Muscle layer of colon (tissue), 2 donors: ENCODE data around the gene SLC12A7.

Source experiments
- H3K27ac ChIP-seq: one replicate; pipeline ENCODE4 v1.7.0; 2013; ENCODE audit warnings: low read depth, mild to moderate bottlenecking, low read length, moderate library complexity
- H3K27me3 ChIP-seq, 2 donors: one replicate each; pipeline ENCODE4 v1.7.0; 2013; ENCODE audit warnings: low read length in 2 of 2, mild to moderate bottlenecking in 2 of 2; ENCODE audit not compliant: insufficient read depth in 2 of 2, control insufficient read depth in 1 of 2
- H3K36me3 ChIP-seq: one replicate; pipeline ENCODE4 v1.7.0; 2013; ENCODE audit warnings: mild to moderate bottlenecking, low read length; ENCODE audit not compliant: insufficient read depth
- H3K4me1 ChIP-seq: one replicate; pipeline ENCODE4 v1.7.0; 2013; ENCODE audit warnings: mild to moderate bottlenecking, low read length; ENCODE audit not compliant: insufficient read depth
- H3K4me3 ChIP-seq, 2 donors: one replicate each; pipeline ENCODE4 v1.7.0; 2013; ENCODE audit warnings: low read length in 2 of 2, low read depth in 1 of 2, mild to moderate bottlenecking in 1 of 2, moderate library complexity in 1 of 2
- H3K9ac ChIP-seq: one replicate; pipeline ENCODE4 v1.7.0; 2013; ENCODE audit warnings: low read length
- H3K9me3 ChIP-seq: one replicate; pipeline ENCODE4 v1.7.0; 2013; ENCODE audit warnings: mild to moderate bottlenecking, low read length
- donor health status: abdominal sarcoma.
- donor health status: Adenocarcinoma of cecum.

Gene SLC12A7

GRCh38 chr5:1121891-1122290, 10.0 kb upstream of the SLC12A7 start:
- Histone ChIP-seq H3K9ac (no peak overlapping the region), H3K36me3 (no peaks in the 10 kb centered on the region), H3K27ac (no peak overlapping the region), H3K27me3 (no peaks in the 10 kb centered on the region), H3K4me1 (peaks cover 10% of the 10 kb centered on the region), H3K9me3 (no peaks in the 10 kb centered on the region), H3K4me3 (no peak overlapping the region)

DNA sequence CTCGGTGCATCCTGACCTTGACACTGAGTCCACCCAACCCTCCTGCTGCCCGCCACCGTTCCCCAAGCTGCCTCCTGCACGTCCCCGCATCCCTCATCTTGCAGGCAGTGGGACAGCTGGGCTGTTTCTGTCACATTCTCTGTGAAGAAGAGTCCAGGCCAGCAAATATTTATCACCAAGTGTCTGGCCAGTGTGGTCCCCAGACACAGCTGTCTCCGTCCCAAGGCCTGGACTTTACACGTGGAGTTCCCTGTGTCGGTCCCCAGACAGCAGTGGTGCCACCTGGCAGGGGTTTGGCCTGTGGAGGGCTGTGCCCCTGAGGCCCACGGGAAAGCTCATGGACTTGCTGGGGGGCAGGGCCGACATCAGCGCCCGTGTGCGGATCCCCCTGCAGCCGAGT, 9.2 kb upstream of the SLC12A7 start:
- Histone ChIP-seq H3K36me3 (no peaks in the 10 kb centered on the region), H3K4me1 (peaks cover 10% of the 10 kb centered on the region), H3K9ac (no peak overlapping the region), H3K27me3 (no peaks in the 10 kb centered on the region), H3K27ac (no peak overlapping the region), H3K4me3 (no peak overlapping the region), H3K9me3 (no peaks in the 10 kb centered on the region)

DNA sequence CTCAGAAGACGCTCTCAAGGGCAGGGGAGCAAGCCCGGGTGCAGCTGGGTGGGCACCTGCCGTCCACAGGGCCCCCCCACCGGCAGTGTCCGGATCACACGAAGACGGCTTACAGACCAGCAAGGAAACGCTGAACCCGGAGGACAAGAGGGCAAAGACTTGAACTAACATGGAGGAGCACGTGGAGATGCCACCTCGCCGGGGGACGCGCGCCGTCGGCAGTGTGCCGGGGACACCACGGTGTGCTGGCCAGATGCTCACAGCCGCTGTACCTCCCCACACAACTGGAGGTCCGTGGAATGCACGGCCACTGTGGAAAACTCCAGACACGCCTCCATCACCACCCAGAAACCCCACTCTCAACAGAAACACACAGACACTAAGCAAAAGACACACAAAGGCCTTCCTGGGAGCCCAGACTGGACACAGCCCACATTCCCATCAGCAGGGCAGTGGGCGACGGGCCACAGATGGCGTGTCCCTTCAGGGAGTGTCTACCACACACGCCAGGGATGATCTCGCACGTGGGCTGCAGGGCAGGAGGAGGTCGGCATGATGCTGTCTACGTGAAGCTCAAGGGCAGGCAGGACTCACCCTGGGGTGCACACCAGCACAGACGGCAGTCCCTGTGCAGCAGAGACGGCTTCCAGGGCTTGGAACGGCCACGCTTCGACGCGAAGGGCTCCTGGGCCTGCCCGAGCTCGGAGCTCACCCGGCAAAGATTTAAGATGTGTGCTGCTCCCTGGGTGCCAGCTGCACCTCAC, 8.6 kb upstream of the SLC12A7 start:
- Histone ChIP-seq H3K27me3 (no peaks in the 10 kb centered on the region), H3K9ac (no peak overlapping the region), H3K36me3 (no peaks in the 10 kb centered on the region), H3K4me1 (peaks cover 10% of the 10 kb centered on the region), H3K4me3 (no peak overlapping the region), H3K9me3 (no peaks in the 10 kb centered on the region), H3K27ac (no peak overlapping the region)

- Histone ChIP-seq H3K9ac (no peak overlapping the region), H3K4me1 (peaks cover 10% of the 10 kb centered on the region), H3K27ac (no peak overlapping the region)
These were observed 7.5 kb upstream of the SLC12A7 start for GRCh38 chr5:1119312-1119831.

GRCh38 chr5:1118738-1119137, 6.9 kb upstream of the SLC12A7 start:
- H3K4me1 ChIP-seq = peaks cover 10% of the 10 kb centered on the region
- no peaks in the 10 kb centered on the region for H3K27me3 ChIP-seq
- H3K27ac ChIP-seq = no peak overlapping the region
- no peak overlapping the region for H3K4me3 ChIP-seq
- H3K9me3 ChIP-seq = no peaks in the 10 kb centered on the region
- H3K9ac ChIP-seq = no peak overlapping the region
- no peaks in the 10 kb centered on the region for H3K36me3 ChIP-seq

More at GRCh38 chr5:1119312-1119831, 7.5 kb upstream of the SLC12A7 start:
- no peak overlapping the region for H3K4me3 ChIP-seq
- H3K9me3 ChIP-seq = no peaks in the 10 kb centered on the region
- H3K27me3 ChIP-seq = no peaks in the 10 kb centered on the region
- no peaks in the 10 kb centered on the region for H3K36me3 ChIP-seq

- H3K27ac ChIP-seq = no peak overlapping the region
- no peaks in the 10 kb centered on the region for H3K36me3 ChIP-seq
- H3K9me3 ChIP-seq = no peaks in the 10 kb centered on the region
- H3K4me1 ChIP-seq = peaks cover 10% of the 10 kb centered on the region
- H3K27me3 ChIP-seq = no peaks in the 10 kb centered on the region
- H3K4me3 ChIP-seq = no peak overlapping the region
- H3K9ac ChIP-seq = no peak overlapping the region
These were observed 6.4 kb upstream of the SLC12A7 start for GRCh38 chr5:1118231-1118698.

DNA sequence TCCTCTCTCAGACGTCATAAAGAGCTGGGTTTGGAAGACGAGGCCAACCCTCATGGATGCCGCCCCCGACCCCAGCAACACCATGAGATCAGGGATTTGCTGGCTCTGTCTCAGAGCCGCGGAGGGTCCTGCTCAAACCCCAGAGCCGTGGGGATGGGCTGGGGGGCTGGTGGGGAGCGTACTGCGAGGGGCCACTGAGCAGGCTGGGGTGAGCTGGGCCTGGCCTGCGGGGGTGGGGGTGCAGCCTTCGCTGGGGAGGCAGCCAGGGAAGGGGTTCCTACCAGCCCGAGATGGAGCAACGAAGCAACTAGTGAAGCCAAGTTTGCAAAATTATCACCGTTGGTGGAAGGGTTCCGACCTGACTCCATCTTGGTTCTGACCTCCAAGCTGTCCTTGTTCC, 5.1 kb upstream of the SLC12A7 start:
- H3K4me1 ChIP-seq = peaks cover 10% of the 10 kb centered on the region
- no peak overlapping the region for H3K27ac ChIP-seq
- H3K36me3 ChIP-seq = no peaks in the 10 kb centered on the region
- no peaks in the 10 kb centered on the region for H3K27me3 ChIP-seq
- H3K9ac ChIP-seq = no peak overlapping the region
- no peak overlapping the region for H3K4me3 ChIP-seq
- H3K9me3 ChIP-seq = no peaks in the 10 kb centered on the region

- Histone ChIP-seq H3K4me1 (peaks cover 10% of the 10 kb centered on the region), H3K27me3 (no peaks in the 10 kb centered on the region), H3K9me3 (no peaks in the 10 kb centered on the region), H3K36me3 (no peaks in the 10 kb centered on the region), H3K27ac (no peak overlapping the region), H3K9ac (no peak overlapping the region), H3K4me3 (no peak overlapping the region)
These were observed 4.4 kb upstream of the SLC12A7 start for GRCh38 chr5:1116109-1116740.

DNA sequence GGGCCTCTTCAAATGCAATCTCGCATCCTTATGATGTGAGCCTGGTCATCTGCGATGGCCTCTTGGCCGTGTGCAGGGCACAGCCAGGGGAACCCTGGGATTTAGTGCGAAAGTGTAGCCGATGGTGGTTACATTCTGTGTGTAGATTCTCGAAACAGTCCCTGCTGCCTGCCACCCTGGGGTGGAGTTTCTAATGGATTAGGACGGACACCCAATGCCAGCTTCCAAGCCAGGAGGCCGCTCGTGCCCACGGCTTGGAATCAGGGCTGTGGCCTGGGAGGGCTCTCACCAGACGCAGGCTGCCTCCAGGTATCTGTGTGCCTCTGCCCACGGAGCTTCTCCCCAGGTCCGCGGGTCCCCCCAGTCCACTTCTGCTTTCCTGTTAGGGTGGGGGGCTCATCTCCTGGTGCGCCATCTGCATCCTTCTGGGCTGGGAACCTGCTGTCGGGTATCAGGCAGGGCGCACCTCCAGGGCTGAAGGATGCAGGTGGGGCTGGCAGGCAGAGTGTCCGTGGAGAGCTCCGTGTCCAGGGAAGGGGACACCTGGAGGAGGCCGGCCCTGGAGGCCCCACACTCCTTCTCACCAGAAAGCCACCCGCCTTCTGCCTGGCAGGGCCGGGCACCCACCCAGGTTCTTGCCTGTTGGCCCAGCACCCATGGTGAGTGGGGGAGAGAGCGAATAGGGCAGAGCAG, 3.4 kb upstream of the SLC12A7 start:
- no peaks in the 10 kb centered on the region for H3K9me3 ChIP-seq
- H3K27ac ChIP-seq = no peak overlapping the region
- H3K4me3 ChIP-seq = no peak overlapping the region
- no peak overlapping the region for H3K9ac ChIP-seq
- no peaks in the 10 kb centered on the region for H3K36me3 ChIP-seq
- H3K27me3 ChIP-seq = no peaks in the 10 kb centered on the region
- H3K4me1 ChIP-seq = peaks cover 16% of the 10 kb centered on the region

DNA sequence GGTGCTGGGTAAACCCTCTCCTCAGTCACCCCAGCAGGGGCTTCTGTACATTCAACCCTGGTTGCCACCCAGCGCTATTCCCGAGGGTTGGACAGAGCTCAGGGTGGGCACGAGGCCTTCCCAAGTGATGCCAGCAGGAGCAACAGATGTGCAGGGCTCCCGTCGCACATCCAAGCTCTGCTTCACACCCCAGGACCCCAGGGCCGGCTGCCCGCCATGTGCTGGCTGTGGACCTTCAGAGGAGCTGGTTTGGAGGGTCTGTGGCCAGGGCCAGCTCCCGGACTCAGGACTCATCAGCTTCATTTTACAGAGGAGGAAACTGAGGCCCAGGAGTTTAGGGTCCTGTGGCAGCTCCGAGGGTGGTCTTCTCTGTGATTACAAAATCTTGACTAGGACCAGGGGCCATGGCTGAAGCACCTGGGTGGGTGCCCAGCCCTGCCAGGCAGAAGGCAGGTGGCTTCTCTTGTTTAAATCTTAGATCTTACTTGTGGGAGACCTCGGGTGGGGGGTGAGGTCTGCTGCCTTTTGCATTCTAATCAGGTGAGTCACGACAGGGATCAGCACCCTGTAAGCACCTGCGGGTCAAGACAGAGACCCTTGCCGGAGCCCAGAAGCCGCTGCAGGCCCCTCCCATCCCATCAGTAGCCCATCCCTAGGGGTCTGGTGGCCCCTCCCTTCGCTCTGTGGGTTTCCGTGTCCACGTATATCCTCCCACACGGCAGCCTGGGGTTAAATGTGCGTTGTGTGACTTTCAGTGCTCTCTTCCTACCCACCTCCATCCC, 2.1 kb upstream of the SLC12A7 start:
- Histone ChIP-seq H3K4me1 (peaks cover 19% of the 10 kb centered on the region), H3K27ac (no peak overlapping the region), H3K4me3 (no peak overlapping the region), H3K9ac (no peak overlapping the region), H3K27me3 (no peaks in the 10 kb centered on the region), H3K36me3 (no peaks in the 10 kb centered on the region), H3K9me3 (no peaks in the 10 kb centered on the region)

GRCh38 chr5:1113332-1113690, 1.4 kb upstream of the SLC12A7 start:
- H3K27me3 ChIP-seq = no peaks in the 10 kb centered on the region

More at GRCh38 chr5:1113332-1113690, 1.4 kb upstream of the SLC12A7 start:
- no peaks in the 10 kb centered on the region for H3K36me3 ChIP-seq
- H3K4me1 ChIP-seq = peaks cover 13% of the 10 kb centered on the region
- no peak overlapping the region for H3K4me3 ChIP-seq
- H3K9ac ChIP-seq = no peak overlapping the region
- H3K9me3 ChIP-seq = no peaks in the 10 kb centered on the region
- no peak overlapping the region for H3K27ac ChIP-seq
